ENCODE measurements around the gene IFI35. TPM values are rescaled to one million over a fixed set of nuclear protein-coding genes. Genes with fewer than 3 reads are reported as not detected.
"Not testable (repeated sequence)": the region's sequence is repeated elsewhere in the genome, so short reads cannot be mapped to it uniquely, and the experiment has no call there.

The IFI35 gene
- total RNA-seq, 1 donor from 2014 or later, result 6.7 TPM

GRCh38 chr17:43024407-43025289, 18.1 kb downstream of the IFI35 start, which contains the start of gene RND2:
RND2 (plus strand) TSS chr17:43025231; CDS start chr17:43025348, 117 bp downstream.
- DNase-seq, result peak; percentile 97

GRCh38 chr17:43025290-43025657, 18.7 kb downstream of the IFI35 start:
- DNase-seq, result no peak

GRCh38 chr17:43025766-43026537, 19.4 kb downstream of the IFI35 start:
- no peak for DNase-seq

- DNase-seq, result no peak
These were observed 20.0 kb downstream of the IFI35 start for GRCh38 chr17:43026595-43026994.

- DNase-seq, result no peak
These were observed 20.8 kb downstream of the IFI35 start for GRCh38 chr17:43027091-43028032.

GRCh38 chr17:43028221-43028861, 21.8 kb downstream of the IFI35 start:
- peak; percentile 36 for DNase-seq

GRCh38 chr17:43030137-43030767, 23.7 kb downstream of the IFI35 start:
- DNase-seq, result no peak

- DNase-seq, result no peak
These were observed 25.1 kb downstream of the IFI35 start for GRCh38 chr17:43031666-43032065.

GRCh38 chr17:43033948-43034881, 27.6 kb downstream of the IFI35 start:
- DNase-seq, result no peak

GRCh38 chr17:43034894-43035293, 28.3 kb downstream of the IFI35 start:
- no peak for DNase-seq

- DNase-seq, result no peak
These were observed 33.1 kb downstream of the IFI35 start for GRCh38 chr17:43039646-43040045.

GRCh38 chr17:43040655-43041054, 34.1 kb downstream of the IFI35 start:
- no peak for DNase-seq

GRCh38 chr17:43042025-43042628, 35.5 kb downstream of the IFI35 start:
- DNase-seq, result no peak

- no peak for DNase-seq
These were observed 36.7 kb downstream of the IFI35 start for GRCh38 chr17:43043307-43043706.

- DNase-seq, result no peak
These were observed 37.4 kb downstream of the IFI35 start for GRCh38 chr17:43044024-43044423.

GRCh38 chr17:43051969-43052368, 45.4 kb downstream of the IFI35 start:
- DNase-seq, result no peak

- DNase-seq, result not testable (repeated sequence)
These were observed 46.4 kb downstream of the IFI35 start for GRCh38 chr17:43053008-43053407.

- no peak for DNase-seq
These were observed 49.5 kb downstream of the IFI35 start for GRCh38 chr17:43056051-43056450.

- DNase-seq, result no peak
These were observed 56.5 kb downstream of the IFI35 start for GRCh38 chr17:43062984-43063638.
